GM18511 (cell line): ENCODE data around the gene MPDU1.

Experiments used
- ATAC-seq: cut with Tn5 transposase; IDR thresholded peaks from one replicate; pipeline ENCODE4 v1.9.1; 2021; ENCODE audit warnings: mild to moderate bottlenecking, moderate library complexity; ENCODE audit not compliant: unreplicated experiment

The MPDU1 gene

DNA sequence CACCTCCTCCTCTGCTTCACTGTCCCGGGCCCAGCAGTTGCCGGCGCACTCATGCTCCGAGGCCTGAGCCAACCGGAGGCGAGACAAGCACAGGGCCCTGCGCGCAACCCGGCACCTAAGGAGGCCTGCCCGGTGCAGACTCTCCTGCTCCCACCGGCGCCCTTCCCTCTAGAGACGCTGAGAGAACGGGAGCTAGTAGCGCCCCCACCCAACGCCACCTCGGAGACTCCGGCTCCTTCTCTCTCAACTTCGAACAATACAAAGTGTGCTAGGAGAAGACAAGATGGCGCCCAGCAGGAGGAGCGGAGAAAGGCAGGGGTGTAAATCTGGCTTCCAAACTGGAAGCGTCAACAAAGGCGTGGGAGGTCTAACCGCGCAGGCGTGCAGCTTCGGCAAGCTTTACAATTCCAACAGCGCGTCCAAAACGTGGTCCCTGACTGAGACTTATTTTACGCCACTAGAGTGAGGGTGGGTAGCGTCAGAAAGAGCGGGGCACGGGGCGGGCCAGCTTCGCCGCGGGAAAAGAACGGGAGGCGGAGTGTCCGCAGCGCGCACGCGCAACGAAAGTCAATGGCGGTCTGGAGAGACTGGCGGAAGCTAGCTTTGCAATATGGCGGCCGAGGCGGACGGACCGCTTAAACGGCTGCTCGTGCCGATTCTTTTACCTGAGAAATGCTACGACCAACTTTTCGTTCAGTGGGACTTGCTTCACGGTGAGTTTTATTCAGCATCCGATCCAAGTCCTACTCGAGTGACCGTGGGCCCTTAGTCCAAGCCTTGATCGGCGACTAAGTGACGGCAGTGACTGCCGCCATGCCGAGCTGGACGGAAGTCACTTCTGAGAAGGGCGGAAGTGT, at the start of gene MPDU1:
MPDU1 (plus strand) TSS at position 600 of the 857 bp plus-strand sequence; CDS start at position 611, 11 bp downstream.
- ATAC-seq = peak; percentile 75

DNA sequence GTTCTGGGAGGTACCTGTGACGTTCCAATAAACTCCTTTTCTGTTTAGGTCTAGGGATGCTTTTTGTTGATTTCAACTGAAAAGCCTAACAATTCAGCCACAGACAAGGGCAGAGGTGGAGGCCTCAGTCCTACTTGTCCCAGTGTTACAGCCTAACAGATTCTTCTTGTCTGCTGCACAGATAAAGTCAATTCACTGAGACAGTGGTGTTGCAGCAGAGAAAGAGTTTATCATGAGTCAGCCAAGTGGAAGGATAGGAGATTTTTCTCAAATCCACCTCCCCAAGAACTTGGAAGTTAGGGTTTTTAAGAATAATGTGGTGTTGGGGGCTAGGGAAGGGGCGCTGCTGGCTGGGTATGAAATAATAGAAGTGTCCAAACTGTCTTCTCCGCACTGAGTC, 45.6 kb upstream of the MPDU1 start:
- no peak for ATAC-seq

GRCh38 chr17:7538891-7539545, 44.6 kb upstream of the MPDU1 start:
- no peak for ATAC-seq

DNA sequence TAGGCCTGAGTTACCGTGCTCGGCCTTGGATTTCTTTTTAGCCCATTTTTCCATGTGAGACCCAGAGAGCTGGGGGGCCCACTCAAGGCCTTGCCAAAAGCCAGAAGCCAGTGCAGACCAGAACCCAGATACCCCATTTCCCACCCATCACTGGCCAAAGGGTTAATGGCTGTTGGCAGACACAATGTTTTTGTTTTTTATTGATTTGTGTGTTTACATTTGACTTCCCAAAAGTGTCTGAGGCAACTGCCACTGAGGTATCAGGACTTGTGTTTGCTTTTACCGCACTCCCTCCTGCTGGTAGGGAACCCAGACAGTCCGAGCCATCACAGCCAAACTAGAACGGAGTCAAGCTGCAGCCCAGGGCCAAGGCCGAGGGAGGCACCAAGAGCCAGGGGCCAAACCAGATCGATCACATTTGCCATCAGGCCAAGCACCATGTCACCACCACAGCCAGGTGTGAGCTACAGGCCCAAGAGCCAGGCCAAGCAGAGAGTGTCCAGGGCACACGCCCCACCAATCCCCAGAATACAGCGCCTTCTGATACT, 42.5 kb upstream of the MPDU1 start:
- no peak for ATAC-seq

DNA sequence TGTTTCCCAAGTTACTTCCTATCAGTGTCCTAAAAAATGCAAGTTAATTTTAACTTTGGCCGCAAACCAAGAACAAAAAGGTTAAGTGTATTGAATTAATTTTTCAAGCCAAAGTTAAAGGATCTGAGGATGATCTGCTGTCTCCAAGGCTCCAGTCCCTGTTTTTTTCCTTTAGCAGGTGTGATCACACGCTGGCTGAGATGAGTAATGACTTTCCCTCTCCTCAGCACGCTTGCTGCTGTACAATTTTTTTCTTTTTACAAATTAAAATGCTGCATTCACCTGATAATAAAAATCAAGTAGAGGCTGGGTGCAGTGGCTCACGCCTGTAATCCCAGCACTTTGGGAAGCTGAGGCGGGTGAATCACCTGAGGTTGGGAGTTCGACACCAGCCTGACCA, 38.7 kb upstream of the MPDU1 start:
- ATAC-seq = no peak

- no peak for ATAC-seq
These were observed 34.9 kb upstream of the MPDU1 start, which contains the start of gene TNFSF12 for GRCh38 chr17:7548585-7549400. Gene TNFSF12 (plus strand): TSS chr17:7549058. CDS start chr17:7549154, 96 bp downstream.

- no peak for ATAC-seq
These were observed 34.1 kb upstream of the MPDU1 start for GRCh38 chr17:7549401-7550055.

DNA sequence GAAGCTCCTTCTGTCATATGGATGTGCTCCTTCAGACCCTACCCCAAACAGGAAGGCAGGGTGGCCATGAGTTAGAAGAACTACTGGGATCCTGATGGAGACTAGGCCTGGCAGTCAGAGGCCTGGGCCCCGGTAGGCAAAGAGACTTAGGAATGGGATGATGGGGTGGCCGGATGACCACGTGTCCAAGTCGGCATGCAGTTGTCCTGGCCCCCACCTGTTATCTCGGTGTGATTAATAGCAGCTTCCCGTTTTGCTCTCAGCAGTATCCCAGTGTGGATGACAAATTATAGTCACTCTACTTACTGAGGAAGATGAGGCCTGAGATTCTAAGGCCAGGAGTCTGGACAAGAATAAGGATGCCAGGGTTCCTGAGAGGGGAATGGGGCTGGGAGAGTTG, 33.3 kb upstream of the MPDU1 start:
- no peak for ATAC-seq

DNA sequence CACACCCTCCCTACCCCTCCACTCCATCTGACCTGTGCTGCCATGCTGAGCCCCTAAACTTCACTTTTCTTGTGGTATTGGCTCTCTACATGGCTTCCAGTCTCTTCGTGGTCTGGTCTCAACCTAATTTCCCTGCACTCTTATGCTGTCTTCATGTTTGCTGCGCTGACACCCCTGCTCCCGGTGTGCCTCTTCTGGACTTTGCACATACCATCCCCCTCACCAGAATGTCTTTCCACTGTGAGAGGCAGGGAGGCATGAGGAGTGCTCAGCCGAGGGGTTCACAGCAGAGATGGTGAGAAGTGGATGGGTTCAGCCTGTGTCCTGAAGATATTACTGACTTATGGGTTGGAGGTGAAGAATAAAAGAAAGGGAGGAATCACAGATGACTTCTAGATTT, 32.3 kb upstream of the MPDU1 start:
- ATAC-seq = no peak

DNA sequence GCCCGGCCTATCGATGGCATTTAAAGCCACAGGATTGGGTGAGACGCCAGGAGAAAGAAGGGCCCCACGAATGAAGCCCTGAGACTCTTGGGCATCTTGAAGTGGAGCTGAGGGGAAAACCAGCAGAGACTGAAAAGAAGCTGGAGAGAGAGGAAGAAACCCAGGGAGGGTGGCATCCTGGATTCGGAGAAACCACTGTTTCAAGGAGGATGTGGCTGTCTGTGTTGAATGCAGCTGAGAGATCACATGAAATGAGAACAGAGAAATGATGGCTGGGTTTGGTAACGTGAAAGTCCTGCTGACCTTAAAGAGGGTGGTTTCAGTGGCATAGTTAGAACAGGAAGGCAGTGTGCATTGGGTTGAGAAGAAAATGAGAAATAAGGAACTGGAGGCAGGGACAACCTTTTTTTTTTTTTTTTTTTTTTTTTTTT, 31.0 kb upstream of the MPDU1 start:
- ATAC-seq = peak; percentile 70

DNA sequence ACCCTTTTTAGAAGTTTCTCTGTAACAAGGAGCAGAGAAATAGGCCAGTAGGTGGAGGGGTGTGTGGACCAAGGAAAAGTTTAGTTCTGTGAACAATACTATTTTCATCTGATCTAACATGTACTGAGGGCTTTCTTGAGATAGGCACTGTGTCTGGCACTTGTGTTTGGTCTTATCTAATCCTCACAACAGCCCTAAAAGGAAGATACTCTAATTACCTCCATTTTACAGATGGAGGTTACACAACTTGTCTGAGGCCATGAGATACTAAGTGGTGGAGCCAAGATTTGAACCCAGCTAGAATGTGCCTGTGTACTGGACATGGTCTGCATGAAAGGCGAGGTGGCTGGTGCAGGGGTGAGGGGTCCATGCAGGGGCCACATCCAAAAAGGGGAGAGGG, 30.3 kb upstream of the MPDU1 start:
- ATAC-seq = no peak

GRCh38 chr17:7555320-7555948, 28.2 kb upstream of the MPDU1 start:
- no peak for ATAC-seq

GRCh38 chr17:7556627-7557026, 27.0 kb upstream of the MPDU1 start:
- no peak for ATAC-seq

- no peak for ATAC-seq
These were observed 26.4 kb upstream of the MPDU1 start for GRCh38 chr17:7557147-7557764.

DNA sequence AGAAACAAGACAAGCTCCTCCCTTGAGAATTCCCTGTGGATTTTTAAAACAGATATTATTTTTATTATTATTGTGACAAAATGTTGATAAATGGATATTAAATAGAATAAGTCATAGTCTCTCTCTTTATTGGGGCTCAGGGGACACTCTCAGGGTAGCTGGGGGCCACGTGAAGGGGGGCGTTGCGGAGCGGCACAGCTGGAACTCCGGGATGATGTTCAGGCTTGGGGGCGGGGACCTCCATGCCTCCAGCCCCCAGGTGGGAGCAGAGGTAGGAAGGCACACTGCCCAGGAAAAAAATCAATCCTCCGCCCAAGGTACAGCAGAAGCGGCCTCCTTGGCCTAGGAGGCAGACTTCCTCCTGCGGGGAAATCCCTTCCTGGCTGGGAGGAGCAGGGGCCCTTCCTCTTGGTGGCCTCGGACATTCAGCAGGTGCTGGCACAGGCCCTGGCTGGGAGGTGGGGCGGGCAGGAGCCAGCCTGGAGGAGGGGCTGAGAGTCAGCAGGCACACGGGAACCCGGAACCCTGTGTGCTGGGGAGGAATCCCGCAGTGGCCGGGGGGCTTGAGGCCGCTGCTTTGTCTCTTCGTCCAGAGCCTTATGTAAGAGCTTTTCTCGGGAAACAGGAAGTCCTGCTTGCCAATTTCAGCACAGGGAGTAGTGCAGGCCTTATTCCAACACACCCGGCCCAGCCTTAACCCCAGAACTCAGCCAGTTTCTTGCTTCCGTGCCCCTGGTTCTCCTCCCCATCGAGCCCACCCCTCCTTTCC, 25.7 kb upstream of the MPDU1 start:
- ATAC-seq = no peak

DNA sequence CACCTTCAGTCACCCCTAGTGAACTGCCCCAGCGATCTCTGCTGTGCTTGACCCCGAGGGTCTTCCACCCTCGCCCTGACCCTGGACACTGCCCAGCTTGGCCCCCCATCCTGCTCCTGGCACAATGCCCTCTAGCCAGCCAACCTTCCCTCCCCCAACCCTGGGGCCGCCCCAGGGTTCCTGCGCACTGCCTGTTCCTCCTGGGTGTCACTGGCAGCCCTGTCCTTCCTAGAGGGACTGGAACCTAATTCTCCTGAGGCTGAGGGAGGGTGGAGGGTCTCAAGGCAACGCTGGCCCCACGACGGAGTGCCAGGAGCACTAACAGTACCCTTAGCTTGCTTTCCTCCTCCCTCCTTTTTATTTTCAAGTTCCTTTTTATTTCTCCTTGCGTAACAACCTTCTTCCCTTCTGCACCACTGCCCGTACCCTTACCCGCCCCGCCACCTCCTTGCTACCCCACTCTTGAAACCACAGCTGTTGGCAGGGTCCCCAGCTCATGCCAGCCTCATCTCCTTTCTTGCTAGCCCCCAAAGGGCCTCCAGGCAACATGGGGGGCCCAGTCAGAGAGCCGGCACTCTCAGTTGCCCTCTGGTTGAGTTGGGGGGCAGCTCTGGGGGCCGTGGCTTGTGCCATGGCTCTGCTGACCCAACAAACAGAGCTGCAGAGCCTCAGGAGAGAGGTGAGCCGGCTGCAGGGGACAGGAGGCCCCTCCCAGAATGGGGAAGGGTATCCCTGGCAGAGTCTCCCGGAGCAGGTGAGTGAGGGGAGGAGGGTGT, 24.9 kb upstream of the MPDU1 start, which contains the start of gene TNFSF13:
TNFSF13 (plus strand) TSS at position 207 of the 776 bp plus-strand sequence; CDS start at position 497, 290 bp downstream.
- ATAC-seq = no peak

DNA sequence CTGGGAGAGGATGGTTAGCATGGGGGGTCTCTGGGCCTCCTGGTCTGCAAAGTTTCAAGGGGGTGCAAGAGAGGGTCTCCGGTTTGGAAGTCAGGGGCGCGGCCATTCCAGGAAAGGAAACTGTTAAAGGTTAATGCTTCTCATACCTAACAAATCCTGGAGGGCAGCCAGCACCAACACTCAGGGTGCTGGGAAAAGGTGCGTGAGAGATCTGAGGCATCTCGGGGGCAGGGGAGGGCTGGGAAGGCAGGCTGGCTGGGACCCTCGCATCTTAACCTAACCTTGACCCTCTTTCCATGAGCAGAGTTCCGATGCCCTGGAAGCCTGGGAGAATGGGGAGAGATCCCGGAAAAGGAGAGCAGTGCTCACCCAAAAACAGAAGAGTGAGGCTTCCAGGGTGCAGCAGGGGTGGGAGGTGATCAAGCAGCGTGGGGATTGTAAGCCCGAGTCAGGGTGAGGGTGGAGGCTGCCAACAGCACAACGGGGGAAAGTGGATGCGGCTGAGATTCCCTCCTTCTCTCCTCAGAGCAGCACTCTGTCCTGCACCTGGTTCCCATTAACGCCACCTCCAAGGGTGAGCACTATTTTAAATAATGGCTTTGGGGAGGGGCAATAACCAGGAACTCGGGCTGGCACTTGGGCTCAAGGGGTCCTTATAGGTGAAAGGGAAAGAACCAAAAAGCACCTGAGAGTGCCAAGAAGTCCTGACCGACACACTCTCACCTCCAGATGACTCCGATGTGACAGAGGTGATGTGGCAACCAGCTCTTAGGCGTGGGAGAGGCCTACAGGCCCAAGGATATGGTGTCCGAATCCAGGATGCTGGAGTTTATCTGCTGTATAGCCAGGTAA, 24.1 kb upstream of the MPDU1 start:
- ATAC-seq = no peak
